Measurements from ENCODE around the gene MCM6.

MCM6 gene

GRCh38 chr2:135904341-135904989 is 28.2 kb upstream of the MCM6 start:
- 0 out of 2 replicates have a peak overlapping the region, but pooled peaks have one; percentile 14 for H3K27ac ChIP-seq
- no peak for TF ChIP-seq CTCF (conservative IDR thresholded peaks at IDR 0.05)

- no peak overlapping the region for H3K27ac ChIP-seq
- TF ChIP-seq CTCF (conservative IDR thresholded peaks at IDR 0.05) = no peak
Measured at GRCh38 chr2:135903650-135904049, 27.4 kb upstream of the MCM6 start.

- H3K27ac ChIP-seq = no peak overlapping the region
- no peak for TF ChIP-seq CTCF (conservative IDR thresholded peaks at IDR 0.05)
Measured at GRCh38 chr2:135899567-135899966, 23.3 kb upstream of the MCM6 start.

GRCh38 chr2:135898234-135898786 is 22.1 kb upstream of the MCM6 start:
- H3K27ac ChIP-seq = no peak overlapping the region
- no peak for TF ChIP-seq CTCF (conservative IDR thresholded peaks at IDR 0.05)

GRCh38 chr2:135894930-135895329 is 18.7 kb upstream of the MCM6 start:
- no peak overlapping the region for H3K27ac ChIP-seq
- TF ChIP-seq CTCF (conservative IDR thresholded peaks at IDR 0.05) = no peak

GRCh38 chr2:135893374-135893794 is 17.1 kb upstream of the MCM6 start:
- TF ChIP-seq CTCF (conservative IDR thresholded peaks at IDR 0.05) = no peak
- H3K27ac ChIP-seq = no peak overlapping the region

GRCh38 chr2:135890835-135891234 is 14.6 kb upstream of the MCM6 start:
- TF ChIP-seq CTCF (conservative IDR thresholded peaks at IDR 0.05) = no peak
- H3K27ac ChIP-seq = no peak overlapping the region

Measured in VCaP (cell line).